PC-9 (cell line): ENCODE data around the gene STAP1.

Experiments
- CTCF ChIP-seq: fragments of 200-600 bp; sonication (generic); conservative IDR thresholded peaks from 2 replicates; pipeline ENCODE4 v1.6.1; 2017; ENCODE audit warnings: mixed run types, antibody characterized with exemption, mild to moderate bottlenecking, moderate library complexity
- EZH2 ChIP-seq: fragments of 200-600 bp; sonication (generic); IDR thresholded peaks from 2 replicates; pipeline ENCODE4 v1.8.0; 2017; ENCODE audit warnings: antibody characterized with exemption, low read depth

GRCh38 chr4:67554096-67554495, 4.4 kb upstream of the STAP1 start:
- TF ChIP-seq CTCF (no peak), EZH2 (no peak)
